Astrocyte (in vitro differentiated cells and primary cell): ENCODE measurements around the gene WASHC4. TPM values are rescaled to one million over a fixed set of nuclear protein-coding genes. Genes with fewer than 3 reads are reported as not detected.

Experiments
- DNase-seq: peaks from one replicate; pipeline ENCODE4 v3.0.0-alpha.2; 2010; ENCODE audit warnings: low read depth
- FAIRE-seq: peaks from 2 replicates; lab custom pipeline; 2011; peaks lifted over from hg19 to GRCh38; lab: Jason Lieb, UNC
- H2AFZ ChIP-seq: 2 replicates; pipeline ENCODE4 v1.6.0; 2012; ENCODE audit warnings: low read depth, low read length, inconsistent platforms
- H3K27ac ChIP-seq: 2 replicates; pipeline ENCODE4 v1.5.1; 2011; ENCODE audit warnings: low read depth, low read length, inconsistent platforms
- H3K27me3 ChIP-seq: 2 replicates; pipeline ENCODE4 v1.6.0; 2011; ENCODE audit warnings: low read length, inconsistent platforms; ENCODE audit not compliant: insufficient read depth
- H3K36me3 ChIP-seq: 2 replicates; pipeline ENCODE4 v1.5.1; 2011; ENCODE audit warnings: low read length, inconsistent platforms; ENCODE audit not compliant: insufficient read depth
- H3K4me1 ChIP-seq: 2 replicates; pipeline ENCODE4 v1.5.1; 2011; ENCODE audit warnings: low read length, inconsistent platforms; ENCODE audit not compliant: insufficient read depth
- H3K4me2 ChIP-seq: 2 replicates; pipeline ENCODE4 v1.6.0; 2012; ENCODE audit warnings: low read length, inconsistent platforms
- H3K4me3 ChIP-seq: 2 replicates; pipeline ENCODE4 v1.5.1; 2011; ENCODE audit warnings: low read depth, mild to moderate bottlenecking, low read length, inconsistent platforms; ENCODE audit not compliant: insufficient read depth
- H3K79me2 ChIP-seq: 2 replicates; pipeline ENCODE4 v1.6.0; 2012; ENCODE audit warnings: mild to moderate bottlenecking, low read length, inconsistent platforms; ENCODE audit not compliant: insufficient read depth
- H3K9ac ChIP-seq: 2 replicates; pipeline ENCODE4 v1.6.0; 2012; ENCODE audit warnings: mild to moderate bottlenecking, low read length, inconsistent platforms
- H3K9me3 ChIP-seq: 2 replicates; pipeline ENCODE4 v1.5.1; 2012; ENCODE audit warnings: low read depth, mild to moderate bottlenecking, low read length, inconsistent platforms; ENCODE audit not compliant: insufficient read depth
- H4K20me1 ChIP-seq: 2 replicates; pipeline ENCODE4 v1.6.0; 2012; ENCODE audit warnings: low read length, inconsistent platforms; ENCODE audit not compliant: insufficient read depth
- H3K27ac Mint-ChIP-seq: one replicate; pipeline ENCODE4 v1.8.0; 2021; ENCODE audit warnings: mild to moderate bottlenecking, mixed read lengths; ENCODE audit not compliant: unreplicated experiment
- H3K27me3 Mint-ChIP-seq: one replicate; pipeline ENCODE4 v1.8.0; 2021; ENCODE audit warnings: low read depth, mixed read lengths; ENCODE audit not compliant: unreplicated experiment
- H3K36me3 Mint-ChIP-seq: one replicate; pipeline ENCODE4 v1.8.0; 2021; ENCODE audit warnings: low read depth, mixed read lengths; ENCODE audit not compliant: unreplicated experiment
- H3K4me1 Mint-ChIP-seq: one replicate; pipeline ENCODE4 v1.8.0; 2021; ENCODE audit warnings: low read depth, mixed read lengths; ENCODE audit not compliant: unreplicated experiment
- H3K4me3 Mint-ChIP-seq: one replicate; pipeline ENCODE4 v1.8.0; 2021; ENCODE audit warnings: mild to moderate bottlenecking, moderate library complexity, mixed read lengths; ENCODE audit not compliant: unreplicated experiment
- H3K9me3 Mint-ChIP-seq: one replicate; pipeline ENCODE4 v1.8.0; 2021; ENCODE audit warnings: mild to moderate bottlenecking, mixed read lengths; ENCODE audit not compliant: unreplicated experiment
- EZH2 ChIP-seq: IDR thresholded peaks from 2 replicates; pipeline ENCODE4 v1.6.1; 2012; ENCODE audit warnings: mild to moderate bottlenecking, low read length, inconsistent platforms; ENCODE audit not compliant: insufficient read depth
- total RNA-seq: library from RNA; stranded (reverse); gene quantifications from 2 replicates; pipeline ENCODE4 v1.2.1, GENCODE V29; 2021
- TF ChIP-seq, protein P1 (sequence below): IDR thresholded peaks from 2 replicates; pipeline ENCODE4 v1.5.1; 2011; ENCODE audit warnings: low read depth, mild to moderate bottlenecking, inconsistent platforms, low read length, moderate library complexity; ENCODE audit not compliant: insufficient read depth

Gene WASHC4
- total RNA-seq, 1 donor from 2014 or later = 51.1 TPM

DNA sequence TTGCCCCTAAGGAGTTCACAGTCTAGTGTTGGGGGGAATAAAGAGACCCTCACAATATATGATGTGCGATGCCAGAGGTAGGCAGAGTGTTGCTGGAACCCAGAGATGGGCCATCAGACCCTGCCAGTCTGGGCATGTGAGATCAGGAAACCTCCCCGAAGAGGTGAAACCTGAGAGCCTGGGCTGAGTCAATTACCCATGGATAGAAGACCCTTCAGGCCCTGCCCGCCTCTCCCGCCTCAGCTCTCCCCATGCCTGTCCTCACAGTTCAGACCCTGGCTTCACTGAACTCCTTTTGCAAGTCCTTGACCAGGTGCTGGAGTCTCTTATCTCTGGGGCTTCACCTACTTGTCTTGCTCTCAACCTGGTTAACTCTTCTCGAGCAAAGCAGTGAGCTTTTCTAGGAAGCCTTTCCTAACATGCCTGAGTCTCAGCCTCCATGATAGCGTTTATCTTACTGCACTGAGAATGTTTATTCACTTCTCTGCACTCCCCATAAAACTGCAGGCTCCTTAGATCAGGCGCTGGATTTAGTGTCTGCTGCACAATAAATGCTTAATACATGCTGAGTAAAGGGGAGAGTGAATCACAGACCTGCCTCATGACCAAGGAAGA, 42.9 kb upstream of the WASHC4 start:
- Histone ChIP-seq H3K79me2 (no peaks in the 10 kb centered on the region), H3K36me3 (peaks cover 50% of the 10 kb centered on the region), H3K27me3 (no peaks in the 10 kb centered on the region), H2AFZ (no peak overlapping the region), H3K9me3 (no peaks in the 10 kb centered on the region), H3K9ac (no peak overlapping the region), H4K20me1 (peaks cover 8% of the 10 kb centered on the region), H3K4me2 (no peak overlapping the region), H3K27ac (no peak overlapping the region), H3K4me3 (no peak overlapping the region), H3K4me1 (peaks cover 5% of the 10 kb centered on the region)
- Mint-ChIP-seq H3K27ac (no peak overlapping the region), H3K4me1 (no peaks in the 10 kb centered on the region), H3K36me3 (peaks cover 57% of the 10 kb centered on the region), H3K9me3 (peaks cover 3% of the 10 kb centered on the region), H3K27me3 (no peaks in the 10 kb centered on the region), H3K4me3 (no peak overlapping the region)
- no peak for DNase-seq
- TF ChIP-seq, protein P1, sequence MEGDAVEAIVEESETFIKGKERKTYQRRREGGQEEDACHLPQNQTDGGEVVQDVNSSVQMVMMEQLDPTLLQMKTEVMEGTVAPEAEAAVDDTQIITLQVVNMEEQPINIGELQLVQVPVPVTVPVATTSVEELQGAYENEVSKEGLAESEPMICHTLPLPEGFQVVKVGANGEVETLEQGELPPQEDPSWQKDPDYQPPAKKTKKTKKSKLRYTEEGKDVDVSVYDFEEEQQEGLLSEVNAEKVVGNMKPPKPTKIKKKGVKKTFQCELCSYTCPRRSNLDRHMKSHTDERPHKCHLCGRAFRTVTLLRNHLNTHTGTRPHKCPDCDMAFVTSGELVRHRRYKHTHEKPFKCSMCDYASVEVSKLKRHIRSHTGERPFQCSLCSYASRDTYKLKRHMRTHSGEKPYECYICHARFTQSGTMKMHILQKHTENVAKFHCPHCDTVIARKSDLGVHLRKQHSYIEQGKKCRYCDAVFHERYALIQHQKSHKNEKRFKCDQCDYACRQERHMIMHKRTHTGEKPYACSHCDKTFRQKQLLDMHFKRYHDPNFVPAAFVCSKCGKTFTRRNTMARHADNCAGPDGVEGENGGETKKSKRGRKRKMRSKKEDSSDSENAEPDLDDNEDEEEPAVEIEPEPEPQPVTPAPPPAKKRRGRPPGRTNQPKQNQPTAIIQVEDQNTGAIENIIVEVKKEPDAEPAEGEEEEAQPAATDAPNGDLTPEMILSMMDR = no peak
- no peak for TF ChIP-seq EZH2
- no peak for FAIRE-seq

DNA sequence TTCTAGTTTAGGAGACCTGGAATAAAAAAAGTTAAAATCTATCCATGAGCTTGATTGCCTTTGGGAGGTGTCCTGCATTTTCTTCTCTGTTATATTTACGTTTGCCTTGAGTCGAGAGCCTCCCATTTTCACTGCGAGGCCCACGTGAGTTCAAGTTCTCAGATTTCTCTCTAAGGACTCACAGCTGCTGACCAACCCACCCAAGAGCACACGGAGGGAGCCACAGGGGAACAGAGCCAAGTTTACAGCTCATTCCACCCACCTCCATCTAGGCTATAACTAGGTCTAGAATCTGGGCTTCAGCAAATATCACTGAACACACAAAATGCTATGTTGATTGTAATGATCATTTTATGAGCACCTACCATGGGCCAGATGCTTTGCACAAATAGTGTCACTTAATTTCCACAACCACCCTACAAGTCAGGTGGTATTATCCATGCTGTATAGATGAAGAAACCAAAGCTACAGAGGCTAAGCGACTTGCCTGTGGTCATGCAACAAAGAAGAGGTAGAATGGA, 40.0 kb upstream of the WASHC4 start:
- Mint-ChIP-seq H3K27ac (no peak overlapping the region), H3K36me3 (peaks cover 51% of the 10 kb centered on the region), H3K9me3 (no peaks in the 10 kb centered on the region), H3K4me1 (no peaks in the 10 kb centered on the region), H3K27me3 (no peaks in the 10 kb centered on the region), H3K4me3 (no peak overlapping the region)
- H3K79me2 ChIP-seq = no peaks in the 10 kb centered on the region
- no peak overlapping the region for H3K4me2 ChIP-seq
- H3K9ac ChIP-seq = no peak overlapping the region
- no peak for TF ChIP-seq EZH2
- TF ChIP-seq, protein P1 = no peak
- no peak overlapping the region for H3K4me3 ChIP-seq
- DNase-seq = peak; percentile 71
- FAIRE-seq = no peak
- H3K27me3 ChIP-seq = no peaks in the 10 kb centered on the region
- H3K27ac ChIP-seq = no peak overlapping the region
- peaks cover 5% of the 10 kb centered on the region for H3K4me1 ChIP-seq
- H4K20me1 ChIP-seq = peaks cover 7% of the 10 kb centered on the region
- H3K9me3 ChIP-seq = no peaks in the 10 kb centered on the region
- peaks cover 44% of the 10 kb centered on the region for H3K36me3 ChIP-seq
- H2AFZ ChIP-seq = no peak overlapping the region
